GM12874 (cell line): ENCODE results near the gene C2CD4C.

Experiments
- CTCF ChIP-seq: IDR thresholded peaks from 2 replicates; pipeline ENCODE4 v1.5.1; 2011; ENCODE audit warnings: low read depth, mild to moderate bottlenecking, control low read depth, low read length, moderate library complexity; ENCODE audit not compliant: insufficient read depth

Gene C2CD4C

GRCh38 chr19:367561-367960 lies 41.4 kb downstream of the C2CD4C start:
- no peak for TF ChIP-seq CTCF

GRCh38 chr19:366951-367350 lies 42.0 kb downstream of the C2CD4C start:
- no peak for TF ChIP-seq CTCF

GRCh38 chr19:366205-366783 lies 42.7 kb downstream of the C2CD4C start:
- no peak for TF ChIP-seq CTCF

GRCh38 chr19:364496-365287 lies 44.3 kb downstream of the C2CD4C start:
- TF ChIP-seq CTCF: no peak

- no peak for TF ChIP-seq CTCF
Measured at GRCh38 chr19:362683-363082, 46.3 kb downstream of the C2CD4C start.

- no peak for TF ChIP-seq CTCF
Measured at GRCh38 chr19:362154-362553, 46.8 kb downstream of the C2CD4C start.

- no peak for TF ChIP-seq CTCF
Measured at GRCh38 chr19:359653-359925, 49.4 kb downstream of the C2CD4C start.
